Muscle of arm (tissue), 12 donors: ENCODE measurements around the gene COL20A1. TPM values are rescaled to one million over a fixed set of nuclear protein-coding genes. Genes with fewer than 3 reads are reported as not detected.
"Not testable (repeated sequence)": the region's sequence is repeated elsewhere in the genome, so short reads cannot be mapped to it uniquely, and the experiment has no call there.

Experiments
- DNase-seq: peaks from one replicate; pipeline ENCODE4 v3.0.0-alpha.2; 2013
- polyA plus RNA-seq, 12 donors: library from polyadenylated mRNA; unstranded; fragments of 120-200 nt; gene quantifications; one replicate each; pipeline ENCODE4 v1.2.1, GENCODE V29; 2013; ENCODE audit not compliant: insufficient read length in 12 of 12

The COL20A1 gene
- polyA plus RNA-seq, 12 donors = 2.9 to 12.9 (median 4.7) TPM; not detected in 1

DNA sequence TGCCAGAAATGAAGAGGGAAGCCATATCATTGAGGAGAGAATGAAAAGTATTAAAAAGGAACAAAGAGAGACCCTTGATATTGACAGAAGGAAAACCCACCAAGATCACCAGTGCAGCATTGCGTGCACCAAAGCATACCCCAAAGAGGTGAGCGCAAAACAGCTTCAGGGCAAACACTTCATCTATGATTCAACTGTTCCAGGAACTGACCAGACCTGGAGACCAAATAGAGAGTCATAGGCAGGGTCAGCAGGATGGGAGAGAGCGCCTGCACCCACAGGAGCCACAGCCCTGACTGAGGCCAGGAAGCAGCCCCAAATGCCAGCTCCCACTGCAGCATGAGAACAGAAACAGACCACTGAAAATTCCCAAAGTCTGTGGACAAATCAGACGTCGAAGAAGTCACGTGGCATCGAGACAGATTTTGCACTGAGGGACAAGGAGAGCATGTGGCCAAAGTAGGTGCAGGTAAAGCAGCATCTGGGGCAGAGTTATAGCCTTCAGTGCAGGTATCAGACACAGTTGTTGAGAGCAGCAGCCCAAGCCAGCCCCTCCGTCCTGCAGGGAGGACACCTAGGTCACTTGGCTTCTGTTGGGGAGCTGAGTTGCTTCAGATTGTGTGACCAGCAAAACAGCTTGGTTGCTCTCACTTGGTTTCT lies 38.9 kb downstream of the COL20A1 start:
- no peak for DNase-seq

DNA sequence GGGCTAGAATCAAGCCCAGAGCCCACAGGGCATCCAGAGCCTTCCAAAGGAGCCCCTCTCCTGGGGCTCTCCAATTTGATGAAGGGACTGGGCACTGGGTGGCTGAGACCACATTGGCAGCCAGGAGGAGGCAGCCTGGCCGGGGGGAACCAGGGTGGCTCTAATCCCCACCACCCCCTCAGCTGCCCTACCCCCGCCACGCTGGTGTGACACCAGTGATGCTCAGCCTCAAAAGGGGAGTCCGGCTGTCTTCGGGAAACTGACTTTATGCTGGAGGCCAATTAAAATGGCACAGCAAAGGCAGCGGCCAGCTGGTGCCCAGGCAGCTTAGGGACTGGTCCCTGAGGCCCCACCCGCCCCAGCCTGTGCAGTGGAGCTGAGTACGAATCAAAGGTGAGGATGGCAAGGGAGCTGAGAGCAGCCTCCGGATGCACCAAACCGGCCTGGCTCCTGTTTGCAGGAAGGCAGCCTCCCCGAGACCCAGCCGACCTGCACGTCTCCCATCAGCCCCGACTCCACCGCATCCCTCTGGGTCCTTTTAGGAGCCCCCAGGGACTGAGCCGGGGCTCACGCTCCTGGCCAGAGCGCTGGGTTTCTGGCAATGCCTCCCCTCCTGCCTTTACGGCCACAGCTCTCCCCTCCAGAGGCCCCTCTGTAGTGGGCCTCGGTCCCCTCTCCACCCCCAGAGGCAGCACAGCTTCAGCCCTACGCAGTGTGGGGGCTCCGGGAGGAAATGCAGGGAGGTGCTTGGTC lies 39.7 kb downstream of the COL20A1 start:
- DNase-seq = no peak

DNA sequence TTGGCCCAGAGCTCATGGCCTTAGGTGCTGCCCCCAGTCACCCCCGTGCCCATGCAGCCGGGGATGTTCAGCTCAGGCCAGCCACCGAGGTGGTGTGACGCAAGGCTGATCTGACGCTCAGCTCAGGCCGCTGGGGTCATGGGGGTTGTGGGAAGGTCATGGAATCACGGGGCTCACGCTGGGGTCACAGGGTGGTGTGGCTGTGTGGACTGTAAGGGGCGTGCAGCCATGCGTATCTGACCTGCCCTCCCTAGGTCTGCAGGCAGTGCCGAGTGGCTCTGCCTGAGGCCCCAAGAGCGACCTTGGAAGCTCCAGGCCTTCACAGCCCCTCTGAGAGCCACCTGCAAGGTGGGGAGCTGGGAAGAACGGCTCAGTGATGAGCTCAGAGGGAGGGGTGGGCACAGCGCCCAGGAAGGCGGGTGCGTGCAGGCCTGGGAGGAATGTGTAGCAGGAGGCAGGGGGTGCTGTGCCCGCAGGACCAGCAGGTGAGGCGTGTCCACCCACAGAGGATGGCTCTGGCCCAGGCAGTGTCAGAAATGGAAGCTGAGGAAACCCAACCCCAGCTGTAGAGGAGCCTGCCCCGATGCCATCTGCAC lies 40.4 kb downstream of the COL20A1 start:
- no peak for DNase-seq

DNA sequence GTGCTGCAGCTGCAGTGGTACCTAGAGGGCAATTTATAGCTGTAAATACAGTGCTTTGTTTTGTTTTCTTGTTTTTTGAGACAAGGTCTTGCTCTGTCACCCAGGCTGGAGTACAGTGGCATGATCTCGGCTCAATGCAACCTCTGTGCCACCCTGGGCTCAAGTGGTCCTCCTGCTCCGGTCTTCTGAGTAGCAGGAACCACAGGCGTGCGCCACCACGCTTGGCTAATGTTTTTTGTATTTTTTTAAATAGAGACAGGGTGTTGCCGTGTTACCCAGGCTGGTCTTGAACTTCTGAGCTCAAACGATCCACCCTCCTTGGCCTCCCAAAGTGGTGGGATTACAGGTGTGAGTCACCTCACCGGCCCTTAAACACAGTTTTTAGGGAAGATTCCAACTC lies 41.4 kb downstream of the COL20A1 start:
- no peak for DNase-seq

DNA sequence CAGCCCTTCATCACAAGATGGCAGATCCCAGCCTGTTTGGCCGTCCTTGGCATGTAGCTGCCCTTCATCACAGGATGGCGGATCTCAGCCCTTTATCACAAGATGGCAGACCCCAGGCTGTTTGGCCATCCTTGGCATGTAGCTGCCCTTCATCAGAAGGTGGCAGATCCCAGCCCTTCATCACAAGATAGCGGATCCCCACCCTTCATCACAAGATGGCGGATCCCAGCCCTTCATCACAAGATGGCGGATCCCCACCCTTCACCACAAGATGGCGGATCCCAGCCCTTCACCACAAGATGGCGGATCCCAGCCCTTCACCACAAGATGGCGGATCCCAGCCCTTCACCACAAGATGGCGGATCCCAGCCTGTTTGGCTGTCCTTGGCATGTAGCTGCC lies 42.1 kb downstream of the COL20A1 start:
- not testable (repeated sequence) for DNase-seq

DNA sequence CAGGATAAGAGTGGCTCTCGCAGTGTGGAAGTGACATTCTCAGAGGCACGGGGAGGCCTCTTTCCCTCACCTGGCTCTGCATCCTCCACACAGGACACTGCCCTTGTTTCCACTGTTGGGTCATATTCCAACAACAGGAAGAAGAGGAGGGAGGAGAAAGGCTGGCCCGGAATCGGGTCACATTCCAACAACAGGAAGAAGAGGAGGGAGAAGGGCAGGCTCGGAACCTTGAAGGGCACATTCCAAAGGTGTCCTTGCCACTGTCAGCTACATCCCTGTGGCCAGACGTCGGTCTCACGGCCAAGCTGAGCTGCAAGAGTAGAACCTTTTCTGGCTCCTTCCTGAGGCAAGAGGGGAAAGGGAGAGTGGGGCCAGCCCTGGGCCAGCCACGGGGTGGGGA lies 42.7 kb downstream of the COL20A1 start:
- DNase-seq = no peak

DNA sequence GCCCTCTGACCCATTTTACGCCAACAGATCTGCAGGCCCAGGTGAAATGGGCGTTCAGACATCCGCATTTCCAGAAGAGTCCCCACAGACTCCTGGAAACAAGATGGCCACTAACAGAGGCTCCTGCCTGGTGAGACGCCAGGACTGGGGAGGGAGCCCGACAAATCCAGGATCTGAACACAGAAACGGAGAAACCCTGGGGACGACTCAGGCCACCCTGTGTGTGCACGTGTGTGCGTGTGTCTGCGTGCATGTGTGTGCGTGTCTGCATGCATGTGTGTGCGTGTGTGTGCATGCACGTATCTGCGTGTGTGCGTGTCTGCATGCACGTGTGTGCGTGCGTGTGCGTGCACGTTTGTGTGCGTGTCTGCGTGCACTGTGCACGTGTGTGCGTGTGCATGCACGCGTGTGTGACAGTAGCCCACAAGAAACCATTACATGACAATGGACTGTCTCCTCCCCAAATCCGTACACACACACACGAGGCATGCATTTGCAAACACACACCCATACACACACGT lies 43.3 kb downstream of the COL20A1 start:
- no peak for DNase-seq

DNA sequence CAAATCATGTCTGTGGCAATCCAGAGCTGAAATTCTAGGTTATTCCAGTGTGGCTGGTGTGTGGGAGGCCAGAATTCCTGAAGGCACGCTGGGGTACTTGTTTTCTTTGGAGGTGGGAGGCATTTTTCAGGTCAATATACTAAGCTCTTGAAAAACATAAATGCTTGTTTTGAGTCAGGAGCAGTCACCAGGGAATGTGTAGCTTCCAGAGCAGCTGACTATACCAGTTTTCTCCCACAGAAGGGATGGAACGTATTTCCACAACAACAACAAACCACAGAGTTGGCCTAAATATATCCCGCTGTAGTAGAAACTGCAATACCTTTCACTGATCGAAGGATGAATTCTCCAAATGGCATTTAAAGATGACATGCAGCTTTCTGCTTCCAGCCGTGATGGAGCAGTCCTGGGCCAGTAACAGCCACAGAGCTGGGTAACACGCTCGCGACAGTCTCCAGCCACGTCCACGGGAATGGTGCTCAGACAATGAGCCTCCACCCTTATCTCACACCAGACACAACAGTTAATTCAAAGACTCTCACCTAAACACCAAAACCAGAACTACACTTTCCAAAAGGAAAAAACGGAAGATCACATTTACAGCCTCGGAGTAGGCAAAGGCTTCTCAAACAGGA lies 44.9 kb downstream of the COL20A1 start:
- no peak for DNase-seq

DNA sequence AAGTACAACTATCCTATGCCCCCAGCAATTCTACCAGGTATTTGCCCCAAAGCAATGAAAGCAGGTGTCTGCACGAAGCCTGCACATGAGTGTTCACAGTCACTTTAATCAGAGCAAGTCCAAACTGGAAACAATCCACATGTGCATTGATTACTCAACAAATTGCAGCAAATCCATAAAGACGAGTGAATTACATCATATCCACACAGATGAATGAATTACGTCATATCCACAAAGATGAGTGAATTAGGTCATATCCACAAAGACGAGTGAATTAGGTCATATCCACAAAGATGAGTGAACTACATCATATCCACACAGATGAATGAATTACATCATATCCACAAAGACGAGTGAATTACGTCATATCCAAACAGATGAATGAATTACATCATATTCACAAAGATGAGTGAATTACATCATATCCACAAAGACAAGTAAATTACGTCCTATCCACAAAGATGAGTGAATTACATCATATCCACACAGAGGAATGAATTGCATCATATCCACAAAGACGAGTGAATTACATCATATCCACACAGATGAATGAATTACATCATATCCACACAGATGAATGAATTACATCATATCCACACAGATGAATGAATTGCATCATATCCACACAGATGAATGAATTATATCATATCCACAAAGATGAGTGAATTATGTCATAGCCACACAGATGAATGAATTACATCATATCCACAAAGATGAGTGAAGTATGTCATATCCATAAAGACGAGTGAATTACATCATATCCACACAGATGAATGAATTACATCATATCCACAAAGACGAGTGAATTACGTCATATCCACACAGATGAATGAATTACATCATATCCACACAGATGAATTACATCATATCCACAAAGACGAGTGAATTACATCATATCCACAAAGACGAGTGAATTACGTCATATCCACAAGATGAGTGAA lies 46.4 kb downstream of the COL20A1 start:
- not testable (repeated sequence) for DNase-seq

DNA sequence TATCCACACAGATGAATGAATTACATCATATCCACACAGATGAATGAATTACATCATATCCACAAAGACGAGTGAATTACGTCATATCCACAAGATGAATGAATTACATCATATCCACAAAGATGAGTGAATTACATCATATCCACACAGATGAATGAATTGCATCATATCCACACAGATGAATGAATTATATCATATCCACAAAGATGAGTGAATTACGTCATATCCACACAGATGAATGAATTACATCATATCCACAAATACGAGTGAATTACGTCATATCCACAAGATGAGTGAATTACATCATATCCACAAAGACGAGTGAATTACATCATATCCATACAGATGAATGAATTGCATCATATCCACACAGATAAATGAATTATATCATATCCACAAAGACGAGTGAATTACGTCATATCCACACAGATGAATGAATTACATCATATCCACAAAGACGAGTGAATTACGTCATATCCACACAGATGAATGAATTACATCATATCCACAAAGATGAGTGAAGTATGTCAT lies 47.2 kb downstream of the COL20A1 start:
- not testable (repeated sequence) for DNase-seq

DNA sequence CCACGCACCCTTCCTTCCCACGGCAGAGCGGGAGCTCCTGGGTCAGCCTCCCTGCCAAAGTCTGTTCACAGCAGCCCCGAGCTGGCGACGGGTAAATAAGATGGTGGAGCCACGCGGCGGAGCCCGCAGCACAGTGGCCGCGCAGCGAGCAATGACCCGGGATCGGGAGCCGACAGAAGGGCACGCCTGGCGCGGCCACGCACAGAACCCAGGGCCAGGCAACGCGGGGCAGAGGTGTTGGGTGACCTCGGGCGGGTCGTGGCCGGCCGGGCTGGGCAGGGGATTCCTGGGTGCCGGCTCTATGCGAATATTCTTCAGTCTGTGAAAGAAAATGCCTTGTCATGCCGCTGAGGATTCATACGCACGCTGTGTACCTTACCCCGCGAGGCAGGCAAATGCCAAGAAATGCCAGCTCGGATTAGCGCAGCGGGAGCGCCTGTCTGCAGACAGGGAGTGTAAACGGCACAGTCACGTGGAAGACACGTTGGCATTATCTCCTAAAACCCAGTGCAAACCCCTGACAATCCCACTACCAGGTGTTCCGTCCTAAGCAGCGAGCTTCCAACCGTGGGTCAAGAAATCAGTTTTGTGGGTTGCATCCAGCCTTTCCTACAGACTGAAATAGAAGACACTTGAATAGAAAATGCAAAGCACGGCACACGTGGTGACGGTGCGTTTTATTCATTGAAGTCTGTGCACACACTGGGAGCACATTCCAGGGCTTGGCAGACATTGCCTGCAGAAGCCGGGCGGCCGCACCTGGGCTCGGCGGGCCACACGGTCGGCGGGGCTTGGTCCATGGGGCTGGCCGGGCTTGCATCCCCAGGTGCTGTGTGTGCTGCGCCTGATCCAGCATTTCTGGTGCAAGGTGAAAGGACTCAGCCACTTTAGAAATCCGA lies 49.8 kb downstream of the COL20A1 start:
- DNase-seq = no peak

DNA sequence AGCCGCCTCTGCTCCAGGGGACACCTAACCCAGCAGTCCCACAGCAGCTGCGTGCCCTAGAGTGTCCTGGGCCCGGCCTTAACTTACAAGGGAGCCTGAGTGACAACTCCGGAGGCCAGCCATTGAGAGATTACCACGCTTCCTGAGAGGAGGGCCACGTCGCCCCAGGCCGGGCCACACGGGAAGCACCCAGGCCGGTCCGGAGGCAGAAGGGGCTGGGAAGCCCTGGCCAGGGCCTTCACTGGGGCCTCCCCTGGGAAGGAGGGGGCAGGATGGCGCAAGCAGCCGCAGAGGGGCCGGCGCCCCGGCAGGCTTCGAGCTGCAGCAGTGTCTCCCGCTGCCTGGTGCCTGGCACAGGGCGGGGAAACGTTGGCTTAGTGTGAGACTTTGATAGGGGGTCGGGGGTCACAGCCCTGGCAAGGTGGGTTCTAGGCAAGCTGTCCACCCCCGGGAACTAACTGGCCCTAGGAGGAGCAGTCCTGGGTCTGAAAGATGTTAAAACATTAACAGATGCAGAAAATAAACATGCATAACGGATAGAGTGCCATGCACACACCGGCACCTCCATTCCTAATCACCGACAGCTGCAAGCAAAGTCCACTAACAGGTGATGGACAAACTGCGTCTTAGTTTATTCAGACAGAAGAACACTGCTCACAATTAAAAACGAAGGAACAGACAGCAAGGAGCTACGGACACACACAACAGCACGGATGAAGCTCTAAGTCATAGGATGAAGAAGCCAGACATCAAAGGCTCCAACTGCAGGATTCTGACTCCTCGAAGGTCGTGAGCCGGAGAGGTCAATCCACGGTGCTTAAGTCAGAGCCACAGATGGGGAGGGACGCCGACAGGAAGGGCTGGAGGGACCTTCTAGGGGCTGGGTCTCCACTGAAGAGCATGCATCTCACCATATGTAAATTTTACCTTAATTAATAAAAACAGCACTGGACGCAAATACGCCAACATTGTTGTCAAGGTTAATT lies 50.8 kb downstream of the COL20A1 start:
- no peak for DNase-seq

DNA sequence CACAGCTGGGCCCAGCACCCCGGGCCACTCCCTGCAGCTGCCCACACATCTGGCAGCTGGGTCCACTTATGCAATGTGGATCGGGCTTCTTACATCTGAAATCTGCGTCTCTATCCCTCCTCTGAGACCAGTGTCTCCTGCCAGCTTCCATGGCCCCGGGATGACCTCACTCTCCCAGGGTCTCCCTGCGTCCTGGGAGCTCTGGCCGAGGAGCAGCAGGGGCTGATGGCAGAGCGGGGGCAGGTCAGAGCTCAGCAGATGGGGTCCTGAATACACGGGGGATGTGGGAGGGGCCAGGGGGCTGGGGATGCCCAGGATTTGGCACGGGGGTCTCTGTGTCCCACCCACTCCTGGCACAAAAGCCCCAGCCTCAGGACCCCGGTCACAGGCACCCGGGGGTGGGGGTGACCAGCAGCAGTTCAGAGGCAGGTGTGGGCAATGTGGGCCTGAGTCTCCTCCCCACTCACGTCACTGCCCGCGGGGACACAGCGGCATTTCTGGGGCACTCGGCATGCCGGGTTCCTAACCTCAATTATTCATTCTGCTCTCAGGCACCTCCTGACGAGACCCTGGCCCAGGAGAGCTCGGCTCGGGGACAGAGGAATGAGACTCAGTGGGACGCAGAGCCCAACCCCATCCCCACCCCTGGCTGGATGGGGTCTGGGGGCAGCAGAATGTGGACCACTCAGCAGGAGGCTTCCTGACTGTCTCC lies 51.8 kb downstream of the COL20A1 start:
- no peak for DNase-seq

DNA sequence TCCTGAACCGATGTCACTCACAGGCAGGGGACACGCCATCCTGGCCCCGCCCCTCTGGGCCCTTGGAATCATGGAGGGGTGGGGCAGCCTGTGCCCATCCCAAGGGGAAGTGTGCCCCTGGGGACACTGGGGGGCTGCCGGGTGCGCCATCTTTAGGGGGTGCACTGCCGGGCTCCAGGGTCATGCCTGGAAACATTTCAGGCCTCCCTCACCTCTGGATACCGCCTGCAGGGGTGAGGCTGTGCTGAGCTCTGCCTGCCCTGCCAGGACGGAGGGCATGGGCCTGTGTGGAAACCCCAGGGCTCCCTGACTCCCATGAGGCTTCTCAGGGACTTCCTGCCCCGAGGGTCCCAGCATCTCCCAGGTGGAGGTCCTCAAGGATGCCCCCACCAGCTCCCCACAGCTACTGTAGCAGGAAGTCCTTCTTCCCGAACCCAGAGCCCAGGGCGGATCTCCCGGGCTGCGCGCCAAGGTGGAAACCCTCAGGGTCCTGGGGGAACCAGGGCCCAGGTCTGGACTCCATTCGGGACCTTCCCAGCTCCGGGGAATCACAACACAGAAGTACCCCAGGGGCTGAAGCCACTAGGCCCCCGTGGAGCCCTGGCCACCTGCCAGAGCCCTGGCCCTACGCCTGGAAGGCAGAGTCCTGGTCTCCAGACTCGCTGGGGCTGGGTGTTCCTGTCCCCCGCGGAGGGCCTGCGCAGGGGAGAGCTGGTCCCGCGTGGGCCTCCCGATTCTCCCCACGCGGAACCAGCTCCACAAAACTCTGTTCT lies 52.5 kb downstream of the COL20A1 start:
- DNase-seq = no peak

DNA sequence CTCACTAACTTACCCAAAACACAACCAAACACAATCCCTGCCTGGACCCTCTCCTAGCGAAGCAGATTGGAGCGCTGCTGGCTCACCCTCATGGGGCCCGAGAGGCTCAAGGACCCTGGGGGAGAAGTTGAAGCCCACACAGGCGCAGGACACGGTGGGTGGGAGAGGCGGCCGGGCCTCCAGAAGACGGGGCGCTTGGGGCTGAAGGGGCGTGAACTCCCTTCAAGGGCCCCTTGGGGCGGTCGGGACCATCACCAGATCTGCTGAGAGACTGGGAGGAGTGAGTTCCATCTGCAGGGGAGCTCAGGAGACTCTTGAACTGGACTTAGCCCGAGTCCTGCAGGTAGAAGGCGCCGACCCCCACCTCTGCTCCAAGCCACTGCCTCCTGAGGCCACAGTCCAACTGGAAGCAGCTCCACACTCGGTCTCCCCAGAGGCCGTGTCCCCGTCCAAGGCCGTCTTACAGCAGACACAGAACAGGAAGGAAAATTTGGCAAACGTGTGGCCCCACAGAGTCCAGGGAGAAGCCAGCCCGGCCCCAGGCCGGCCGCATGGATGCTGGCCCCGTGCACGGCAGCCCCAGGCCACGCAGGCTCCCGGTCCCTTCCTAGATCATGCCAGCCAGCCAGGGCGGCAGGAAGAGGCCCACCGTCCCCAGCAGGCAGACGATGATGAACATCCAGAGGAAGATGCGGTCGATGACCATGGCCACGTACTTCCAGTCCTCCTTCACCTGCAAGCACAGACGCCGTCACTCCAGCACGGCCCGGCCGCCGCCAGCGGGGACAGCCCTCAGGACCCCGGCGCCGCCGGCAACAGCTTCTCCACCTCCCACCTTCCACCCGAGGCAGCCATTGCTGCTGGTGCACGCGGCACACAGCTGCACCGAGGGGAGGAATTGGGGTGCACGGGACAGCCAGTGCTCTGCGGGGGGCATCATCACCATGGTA lies 53.4 kb downstream of the COL20A1 start:
- no peak for DNase-seq
